ENCODE measurements around the gene FYCO1. TPM values are rescaled to one million over a fixed set of nuclear protein-coding genes. Genes with fewer than 3 reads are reported as not detected.

FYCO1 gene
- total and polyA plus RNA-seq, 9 of the 15 experiments (the other 6 are each of a cell fraction or from before 2014, with no cell fraction given), result 2.1 to 13.8 (median 7.4) TPM

DNA sequence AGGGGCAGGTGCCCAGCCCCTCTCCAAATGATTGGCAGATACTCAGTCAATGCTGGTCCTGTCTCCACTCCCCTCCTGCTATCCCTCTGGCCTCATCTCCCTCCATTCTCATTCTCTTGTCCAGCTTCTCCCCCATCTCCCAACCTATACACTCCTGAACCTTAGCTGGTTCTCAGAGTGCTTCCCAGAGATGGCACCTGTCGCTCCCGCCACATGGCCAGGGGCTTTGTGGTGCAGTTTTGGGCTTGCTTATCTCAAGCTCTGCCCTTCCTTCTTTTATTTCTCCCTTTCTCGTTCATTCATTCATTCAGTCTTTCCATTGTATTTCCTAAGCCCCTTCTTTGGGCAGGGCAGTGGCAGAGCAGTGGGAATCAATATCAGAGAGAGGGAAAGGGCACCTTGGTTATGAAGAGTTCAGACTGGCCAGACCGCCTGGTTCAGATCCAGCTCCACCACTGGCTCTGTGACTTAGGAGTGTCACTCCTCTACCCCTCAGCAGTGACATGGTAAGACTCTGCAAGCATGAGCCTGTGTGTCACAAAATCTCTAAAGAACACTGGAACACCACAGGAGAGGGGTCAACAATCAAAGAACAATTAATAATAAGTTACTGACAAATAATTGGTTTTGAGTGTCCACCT lies 72.6 kb downstream of the FYCO1 start:
- WGBS (ENCODE audit: insufficient coverage, low coverage, missing lambda C conversion rate), result 94% methylated on average over 3 of the region's 4 CpGs
- DNase-seq (ENCODE audit: extremely low read depth in 1 of 4, low spot score in 3 of 4), result no peak
- POLR2A ChIA-PET, result interaction anchor here (0.7 to 1.6 kb wide), 2 partner anchors 8 to 9 kb away, joined by 3 to 5 read pairs; no protein-coding TSS in a partner anchor
- no peak for FAIRE-seq
- no peak overlapping the region for H3K4me2 ChIP-seq (ENCODE audit: insufficient read depth, low read length)
- no peaks in the 10 kb centered on the region for H3K4me1 ChIP-seq (replicated peaks in 1 of 2; ENCODE audit: control insufficient read depth in 2 of 2, insufficient read depth in 2 of 2, low read length in 2 of 2)
- no peak for ATAC-seq
- H3K4me3 ChIP-seq, result no peak overlapping the region
- H3K9ac ChIP-seq (ENCODE audit: insufficient read depth in 1 of 2, low read depth in 2 of 2, low read length in 2 of 2), result no peak overlapping the region
- CTCF ChIA-PET (ENCODE audit: low intra/inter-chr PET ratio), result no interaction called here
- H3K79me2 ChIP-seq (ENCODE audit: control insufficient read depth, insufficient read depth, low read length), result no peaks in the 10 kb centered on the region
- no peaks in the 10 kb centered on the region for H3K9me1 ChIP-seq (ENCODE audit: control insufficient read depth, insufficient read depth, low read length)
- H4K20me1 ChIP-seq (replicated peaks; ENCODE audit: control insufficient read depth, insufficient read depth, low read length), result no peaks in the 10 kb centered on the region
- H3K27ac ChIP-seq (ENCODE audit: extremely low read depth, low read depth, low read length), result no peak overlapping the region
- intact Hi-C loops (cut with micrococcal nuclease), result loop anchor here (10.0 kb wide), 1 partner anchor 258 kb away; no protein-coding TSS in a partner anchor
- in situ Hi-C loops (cut with MboI), result loop anchor here (10.0 kb wide), 1 partner anchor 888 kb away; no protein-coding TSS in a partner anchor
- no peaks in the 10 kb centered on the region for H3K27me3 ChIP-seq (ENCODE audit: control insufficient read depth in 2 of 2, insufficient read depth in 2 of 2, low read length in 2 of 2)
- H3K36me3 ChIP-seq (ENCODE audit: control insufficient read depth, insufficient read depth, low read length), result peaks cover 56% of the 10 kb centered on the region; the same call in 2 of the 3 replicates
- no peak overlapping the region for H2AFZ ChIP-seq (ENCODE audit: low read depth, low read length)
- BruUV-seq (replicated peaks), result no TSS peak
- no peaks in the 10 kb centered on the region for H3K9me3 ChIP-seq (replicated peaks; ENCODE audit: control insufficient read depth, insufficient read depth, low read depth, low read length)
- TF ChIP-seq BDP1 (IDR thresholded peaks at IDR 0.05; ENCODE audit: insufficient read depth, insufficient read length) (no peak), ZZZ3 (IDR thresholded peaks at IDR 0.05) (no peak), DIDO1 (tag; IDR thresholded peaks at IDR 0.05; ENCODE audit: low read depth) (no peak), BRCA1 (IDR thresholded peaks at IDR 0.05) (no peak), BRCA1 (CRISPR knock-in tag; IDR thresholded peaks at IDR 0.05) (no peak), XRCC4 (IDR thresholded peaks at IDR 0.05; ENCODE audit: extremely low read depth, insufficient read depth, insufficient read length) (no peak), ZNF274 (IDR thresholded peaks at IDR 0.05; ENCODE audit: borderline replicate concordance, low read depth, low read length) (no peak), YBX1 (IDR thresholded peaks at IDR 0.05) (no peak), RBM34 (IDR thresholded peaks at IDR 0.05; ENCODE audit: borderline replicate concordance, insufficient read depth, low read length) (no peak), BMI1 (IDR thresholded peaks at IDR 0.05; ENCODE audit: low read length) (no peak), SNRNP70 (optimal IDR thresholded peaks at IDR 0.05; ENCODE audit: low read depth, low read length) (no peak)
- TF ChIP-seq, protein P1, sequence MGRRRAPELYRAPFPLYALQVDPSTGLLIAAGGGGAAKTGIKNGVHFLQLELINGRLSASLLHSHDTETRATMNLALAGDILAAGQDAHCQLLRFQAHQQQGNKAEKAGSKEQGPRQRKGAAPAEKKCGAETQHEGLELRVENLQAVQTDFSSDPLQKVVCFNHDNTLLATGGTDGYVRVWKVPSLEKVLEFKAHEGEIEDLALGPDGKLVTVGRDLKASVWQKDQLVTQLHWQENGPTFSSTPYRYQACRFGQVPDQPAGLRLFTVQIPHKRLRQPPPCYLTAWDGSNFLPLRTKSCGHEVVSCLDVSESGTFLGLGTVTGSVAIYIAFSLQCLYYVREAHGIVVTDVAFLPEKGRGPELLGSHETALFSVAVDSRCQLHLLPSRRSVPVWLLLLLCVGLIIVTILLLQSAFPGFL (CRISPR knock-in tag; IDR thresholded peaks at IDR 0.05), result no peak
- TF ChIP-seq, protein P2, sequence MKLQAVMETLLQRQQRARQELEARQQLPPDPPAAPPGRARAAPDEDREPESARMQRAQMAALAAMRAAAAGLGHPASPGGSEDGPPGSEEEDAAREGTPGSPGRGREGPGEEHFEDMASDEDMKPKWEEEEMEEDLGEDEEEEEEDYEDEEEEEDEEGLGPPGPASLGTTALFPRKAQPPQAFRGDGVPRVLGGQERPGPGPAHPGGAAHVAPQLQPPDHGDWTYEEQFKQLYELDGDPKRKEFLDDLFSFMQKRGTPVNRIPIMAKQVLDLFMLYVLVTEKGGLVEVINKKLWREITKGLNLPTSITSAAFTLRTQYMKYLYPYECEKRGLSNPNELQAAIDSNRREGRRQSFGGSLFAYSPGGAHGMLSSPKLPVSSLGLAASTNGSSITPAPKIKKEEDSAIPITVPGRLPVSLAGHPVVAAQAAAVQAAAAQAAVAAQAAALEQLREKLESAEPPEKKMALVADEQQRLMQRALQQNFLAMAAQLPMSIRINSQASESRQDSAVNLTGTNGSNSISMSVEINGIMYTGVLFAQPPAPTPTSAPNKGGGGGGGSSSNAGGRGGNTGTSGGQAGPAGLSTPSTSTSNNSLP (IDR thresholded peaks at IDR 0.05; ENCODE audit: borderline replicate concordance, low read depth, low read length), result no peak
- TF ChIP-seq, protein P3, sequence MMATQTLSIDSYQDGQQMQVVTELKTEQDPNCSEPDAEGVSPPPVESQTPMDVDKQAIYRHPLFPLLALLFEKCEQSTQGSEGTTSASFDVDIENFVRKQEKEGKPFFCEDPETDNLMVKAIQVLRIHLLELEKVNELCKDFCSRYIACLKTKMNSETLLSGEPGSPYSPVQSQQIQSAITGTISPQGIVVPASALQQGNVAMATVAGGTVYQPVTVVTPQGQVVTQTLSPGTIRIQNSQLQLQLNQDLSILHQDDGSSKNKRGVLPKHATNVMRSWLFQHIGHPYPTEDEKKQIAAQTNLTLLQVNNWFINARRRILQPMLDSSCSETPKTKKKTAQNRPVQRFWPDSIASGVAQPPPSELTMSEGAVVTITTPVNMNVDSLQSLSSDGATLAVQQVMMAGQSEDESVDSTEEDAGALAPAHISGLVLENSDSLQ (IDR thresholded peaks at IDR 0.05), result no peak
- TF ChIP-seq, protein P4, sequence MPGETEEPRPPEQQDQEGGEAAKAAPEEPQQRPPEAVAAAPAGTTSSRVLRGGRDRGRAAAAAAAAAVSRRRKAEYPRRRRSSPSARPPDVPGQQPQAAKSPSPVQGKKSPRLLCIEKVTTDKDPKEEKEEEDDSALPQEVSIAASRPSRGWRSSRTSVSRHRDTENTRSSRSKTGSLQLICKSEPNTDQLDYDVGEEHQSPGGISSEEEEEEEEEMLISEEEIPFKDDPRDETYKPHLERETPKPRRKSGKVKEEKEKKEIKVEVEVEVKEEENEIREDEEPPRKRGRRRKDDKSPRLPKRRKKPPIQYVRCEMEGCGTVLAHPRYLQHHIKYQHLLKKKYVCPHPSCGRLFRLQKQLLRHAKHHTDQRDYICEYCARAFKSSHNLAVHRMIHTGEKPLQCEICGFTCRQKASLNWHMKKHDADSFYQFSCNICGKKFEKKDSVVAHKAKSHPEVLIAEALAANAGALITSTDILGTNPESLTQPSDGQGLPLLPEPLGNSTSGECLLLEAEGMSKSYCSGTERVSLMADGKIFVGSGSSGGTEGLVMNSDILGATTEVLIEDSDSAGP (CRISPR knock-in tag; IDR thresholded peaks at IDR 0.05), result no peak
- TF ChIP-seq, protein P5, sequence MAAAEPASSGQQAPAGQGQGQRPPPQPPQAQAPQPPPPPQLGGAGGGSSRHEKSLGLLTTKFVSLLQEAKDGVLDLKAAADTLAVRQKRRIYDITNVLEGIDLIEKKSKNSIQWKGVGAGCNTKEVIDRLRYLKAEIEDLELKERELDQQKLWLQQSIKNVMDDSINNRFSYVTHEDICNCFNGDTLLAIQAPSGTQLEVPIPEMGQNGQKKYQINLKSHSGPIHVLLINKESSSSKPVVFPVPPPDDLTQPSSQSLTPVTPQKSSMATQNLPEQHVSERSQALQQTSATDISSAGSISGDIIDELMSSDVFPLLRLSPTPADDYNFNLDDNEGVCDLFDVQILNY (CRISPR knock-in tag; IDR thresholded peaks at IDR 0.05), result no peak

All from K562 (cell line).